HG03571 (cell line): ENCODE results near the gene ISG15.
"Not testable (repeated sequence)": the region's sequence is repeated elsewhere in the genome, so short reads cannot be mapped to it uniquely, and the experiment has no call there.

Experiments used
- ATAC-seq: cut with Tn5 transposase; IDR thresholded peaks from one replicate; pipeline ENCODE4 v1.9.1; 2021; ENCODE audit not compliant: unreplicated experiment

ISG15 gene

GRCh38 chr1:1044455-1045078 lies 31.3 kb downstream of the ISG15 start:
- ATAC-seq = no peak

GRCh38 chr1:1045129-1045528 lies 31.8 kb downstream of the ISG15 start:
- ATAC-seq = no peak

- no peak for ATAC-seq
Observed at GRCh38 chr1:1046243-1046642, 32.9 kb downstream of the ISG15 start.

- ATAC-seq = no peak
Observed at GRCh38 chr1:1046767-1047166, 33.5 kb downstream of the ISG15 start.

GRCh38 chr1:1047407-1047806 lies 34.1 kb downstream of the ISG15 start:
- ATAC-seq = no peak

GRCh38 chr1:1047963-1048362 lies 34.7 kb downstream of the ISG15 start:
- no peak for ATAC-seq

GRCh38 chr1:1048765-1049164 lies 35.5 kb downstream of the ISG15 start:
- ATAC-seq = no peak

GRCh38 chr1:1049318-1050165 lies 36.2 kb downstream of the ISG15 start:
- ATAC-seq = no peak

GRCh38 chr1:1050577-1051052 lies 37.3 kb downstream of the ISG15 start:
- no peak for ATAC-seq

- no peak for ATAC-seq
Observed at GRCh38 chr1:1051127-1051810, 38.0 kb downstream of the ISG15 start.

- ATAC-seq = no peak
Observed at GRCh38 chr1:1052003-1052840, 38.9 kb downstream of the ISG15 start.

GRCh38 chr1:1053022-1053421 lies 39.7 kb downstream of the ISG15 start:
- no peak for ATAC-seq

GRCh38 chr1:1053682-1054081 lies 40.4 kb downstream of the ISG15 start:
- ATAC-seq = no peak

GRCh38 chr1:1054099-1054700 lies 40.9 kb downstream of the ISG15 start:
- no peak for ATAC-seq

GRCh38 chr1:1054971-1055370 lies 41.7 kb downstream of the ISG15 start:
- no peak for ATAC-seq

- ATAC-seq = no peak
Observed at GRCh38 chr1:1055841-1056736, 42.8 kb downstream of the ISG15 start.

- not testable (repeated sequence) for ATAC-seq
Observed at GRCh38 chr1:1057769-1058087, 44.4 kb downstream of the ISG15 start.

GRCh38 chr1:1058088-1058905 lies 45.0 kb downstream of the ISG15 start:
- no peak for ATAC-seq
